GM19468 (cell line): Measurements from ENCODE around the gene MYPN.
"Not testable (repeated sequence)": the region's sequence is repeated elsewhere in the genome, so short reads cannot be mapped to it uniquely, and the experiment has no call there.

Experiments
- ATAC-seq: cut with Tn5 transposase; IDR thresholded peaks from one replicate; pipeline ENCODE4 v1.9.1; 2021; ENCODE audit warnings: mild to moderate bottlenecking, moderate library complexity, moderate number of reproducible peaks; ENCODE audit not compliant: unreplicated experiment; ENCODE audit errors: extremely low read depth

The MYPN gene

DNA sequence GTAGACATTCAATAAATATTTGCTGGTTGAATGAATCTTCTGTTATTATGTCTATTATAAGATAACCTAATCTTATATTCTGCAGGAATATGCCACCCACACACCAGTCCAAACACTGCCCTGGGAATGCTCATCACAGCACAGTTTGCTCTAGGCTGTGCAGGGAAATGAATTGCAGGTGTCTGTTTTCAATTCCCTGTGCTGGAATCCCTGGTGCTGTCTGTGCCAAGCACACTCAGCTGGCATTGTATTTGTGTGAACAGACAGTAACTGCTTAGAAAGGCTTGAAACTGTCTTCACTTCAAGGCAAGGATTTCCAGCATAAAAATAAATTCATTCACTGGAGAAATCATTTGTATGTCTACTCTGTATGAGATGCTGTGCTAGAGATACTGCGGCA is 102.4 kb downstream of the MYPN start:
- no peak for ATAC-seq

GRCh38 chr10:68212721-68213352 is 103.5 kb downstream of the MYPN start:
- no peak for ATAC-seq

GRCh38 chr10:68218786-68219185 is 109.5 kb downstream of the MYPN start:
- ATAC-seq = no peak

GRCh38 chr10:68221196-68221595 is 111.9 kb downstream of the MYPN start:
- no peak for ATAC-seq

DNA sequence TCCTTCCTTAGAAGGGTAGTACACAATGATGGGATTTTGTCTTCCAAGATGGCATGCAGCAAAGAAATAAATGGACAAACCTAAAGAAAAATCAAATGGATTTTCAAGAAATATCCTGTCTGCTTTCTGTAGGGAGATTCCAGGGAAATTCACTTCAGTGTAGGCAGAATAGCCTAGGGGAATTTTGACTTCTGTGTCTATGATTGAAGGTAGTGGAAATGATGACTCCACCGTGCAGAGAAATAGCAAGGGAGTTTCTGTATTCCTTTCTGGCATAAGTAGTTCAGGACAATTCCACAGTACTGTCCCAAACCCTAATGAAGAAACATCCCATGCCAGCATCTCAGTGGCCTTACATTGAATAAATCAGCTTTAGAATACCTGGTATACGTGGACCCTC is 113.1 kb downstream of the MYPN start:
- no peak for ATAC-seq

DNA sequence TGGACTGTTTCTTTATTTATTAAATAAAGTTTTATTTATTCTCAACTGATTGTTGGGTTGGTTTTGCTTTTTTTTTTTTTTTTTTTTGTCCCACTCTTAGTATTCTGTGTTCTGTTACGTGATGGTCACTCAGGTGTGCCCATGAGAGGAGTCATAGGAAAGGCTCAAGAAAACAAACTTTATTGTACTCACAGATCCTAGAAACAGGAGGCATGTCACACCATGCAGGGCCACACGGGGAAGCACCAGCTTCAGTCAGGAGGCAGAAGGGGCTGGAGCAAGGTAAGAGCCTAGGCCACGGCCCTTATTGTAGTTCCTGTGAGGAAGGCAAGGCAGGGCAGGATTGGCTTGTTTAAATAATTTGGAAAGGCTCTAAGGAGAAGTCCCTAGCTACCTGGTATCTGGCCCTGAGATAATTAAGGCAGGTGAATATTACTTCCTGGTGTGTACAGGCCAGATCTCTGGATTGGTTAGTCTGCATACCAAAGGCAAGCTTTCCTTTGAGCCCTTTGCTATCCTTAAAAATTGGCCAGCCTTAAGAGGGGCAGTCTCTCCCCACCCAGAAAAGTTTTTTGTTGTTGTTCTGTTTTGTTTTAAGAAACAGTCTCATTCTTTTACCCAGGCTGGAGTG is 114.4 kb downstream of the MYPN start:
- ATAC-seq = no peak

- no peak for ATAC-seq
Observed at GRCh38 chr10:68224810-68225209, 115.5 kb downstream of the MYPN start.

- no peak for ATAC-seq
Observed at GRCh38 chr10:68230268-68230667, 121.0 kb downstream of the MYPN start.

- ATAC-seq = peak; percentile 90
Observed at GRCh38 chr10:68231106-68231816, 122.0 kb downstream of the MYPN start.

DNA sequence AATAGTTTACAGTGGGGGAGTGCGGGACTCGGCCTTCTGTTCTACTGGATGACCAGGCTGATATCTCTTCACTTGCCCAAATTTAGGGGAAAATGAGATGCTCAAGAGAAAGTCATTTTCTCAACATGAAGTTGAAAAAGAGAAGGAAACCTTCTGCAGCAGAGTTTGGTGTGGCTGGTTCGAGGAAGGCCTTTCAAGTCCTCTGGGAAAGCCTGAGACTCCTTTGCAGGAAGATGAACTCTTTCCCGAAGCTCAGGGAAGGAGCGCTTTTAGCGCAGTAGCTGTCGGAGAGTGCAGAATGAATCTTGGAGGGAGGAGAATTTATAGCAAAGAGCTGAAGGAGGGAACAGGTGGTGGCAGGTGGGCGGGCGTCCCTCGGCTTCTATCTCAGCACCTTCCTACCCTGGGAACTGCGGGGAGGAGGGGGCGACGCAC is 122.5 kb downstream of the MYPN start, which contains the start of gene ATOH7:
Gene ATOH7 (minus strand): TSS at position 297 of the 435 bp plus-strand sequence. CDS start 436 bp downstream, outside the sequence.
- no peak for ATAC-seq

DNA sequence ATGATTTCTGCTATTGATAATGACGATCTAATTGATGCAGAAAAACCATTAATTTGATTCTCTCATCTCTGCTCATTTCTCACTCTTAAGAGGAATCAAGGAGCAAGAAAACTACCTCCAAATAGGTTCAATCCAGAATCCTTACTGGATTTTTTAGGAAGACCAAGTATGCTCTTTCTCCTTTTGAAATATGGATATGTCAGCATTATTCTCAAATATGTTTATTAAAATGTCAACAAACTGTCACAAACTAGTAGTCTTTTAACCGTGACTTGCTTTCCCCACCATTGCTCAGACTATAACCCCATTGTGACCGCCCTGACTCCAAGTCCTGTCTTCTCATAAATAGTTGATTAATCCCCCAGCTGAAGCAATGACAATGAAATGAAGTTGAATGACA is 123.8 kb downstream of the MYPN start:
- no peak for ATAC-seq

- no peak for ATAC-seq
Observed at GRCh38 chr10:68235111-68235510, 125.8 kb downstream of the MYPN start.

- no peak for ATAC-seq
Observed at GRCh38 chr10:68235581-68235980, 126.3 kb downstream of the MYPN start.

DNA sequence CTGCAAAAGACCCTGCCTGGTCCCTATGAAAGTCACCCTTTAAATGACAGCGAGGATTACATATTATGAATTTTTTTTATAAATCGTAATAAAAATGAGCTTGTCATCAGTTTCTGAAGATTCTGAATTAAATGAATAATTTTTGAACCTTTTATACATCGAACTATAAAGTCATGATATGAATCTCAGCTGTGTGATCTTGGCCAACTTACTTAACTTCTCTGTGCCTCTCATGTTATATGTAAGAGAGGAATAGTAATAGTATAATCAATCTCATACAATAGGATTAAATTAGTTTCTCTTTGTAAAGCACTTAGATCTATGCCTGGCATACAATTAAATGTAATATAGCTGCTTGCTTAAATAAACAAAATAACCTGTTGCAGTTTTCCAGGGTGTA is 127.9 kb downstream of the MYPN start:
- no peak for ATAC-seq

DNA sequence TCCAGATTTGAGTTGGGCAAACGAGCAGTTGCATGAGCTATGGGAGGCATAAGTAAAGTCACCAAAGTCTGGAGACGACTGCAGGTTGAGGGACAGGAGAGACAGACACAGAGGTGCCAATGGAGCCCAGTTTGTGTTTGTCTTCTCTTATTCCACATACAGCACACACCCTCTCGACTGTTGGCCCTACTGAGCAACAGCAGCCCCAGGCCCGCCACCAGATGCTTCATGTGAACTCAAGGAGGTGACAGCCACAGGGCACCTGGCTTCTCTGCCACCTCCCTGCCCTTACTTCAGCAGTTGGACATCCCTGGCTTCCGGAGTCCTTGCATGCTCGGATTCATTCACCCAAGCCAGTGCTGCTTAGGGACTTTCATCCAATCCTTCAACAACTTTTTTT is 129.1 kb downstream of the MYPN start:
- no peak for ATAC-seq

- no peak for ATAC-seq
Observed at GRCh38 chr10:68239069-68239468, 129.8 kb downstream of the MYPN start.

DNA sequence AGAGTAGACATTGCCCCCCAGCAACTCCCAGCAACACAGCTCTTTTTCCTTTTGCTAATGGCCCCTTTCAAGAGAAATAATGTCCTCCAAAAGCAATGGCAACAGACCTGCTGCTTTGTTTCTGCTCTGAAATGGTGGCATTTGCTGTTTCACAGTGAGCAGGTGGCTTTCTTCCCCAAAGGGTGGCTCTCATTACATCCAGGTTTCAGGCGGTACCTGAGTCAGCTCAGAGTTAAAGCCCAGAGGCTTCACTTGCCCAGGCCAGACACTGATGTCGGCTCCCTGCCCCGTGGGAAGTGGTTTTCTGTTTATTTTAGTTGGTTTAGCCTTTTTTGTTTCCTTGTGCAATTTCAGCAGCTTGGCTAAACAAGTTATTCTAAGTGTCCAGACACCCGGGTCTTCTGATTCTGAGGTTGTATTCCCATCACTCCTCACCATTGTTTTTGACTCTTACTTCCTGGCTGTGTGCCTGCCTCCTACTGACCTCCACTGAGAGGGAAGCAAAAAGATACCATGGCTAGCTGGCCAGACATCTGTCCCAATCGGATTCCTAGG is 130.4 kb downstream of the MYPN start:
- no peak for ATAC-seq

GRCh38 chr10:68242051-68242450 is 132.8 kb downstream of the MYPN start:
- no peak for ATAC-seq

GRCh38 chr10:68246397-68246796 is 137.1 kb downstream of the MYPN start:
- not testable (repeated sequence) for ATAC-seq

DNA sequence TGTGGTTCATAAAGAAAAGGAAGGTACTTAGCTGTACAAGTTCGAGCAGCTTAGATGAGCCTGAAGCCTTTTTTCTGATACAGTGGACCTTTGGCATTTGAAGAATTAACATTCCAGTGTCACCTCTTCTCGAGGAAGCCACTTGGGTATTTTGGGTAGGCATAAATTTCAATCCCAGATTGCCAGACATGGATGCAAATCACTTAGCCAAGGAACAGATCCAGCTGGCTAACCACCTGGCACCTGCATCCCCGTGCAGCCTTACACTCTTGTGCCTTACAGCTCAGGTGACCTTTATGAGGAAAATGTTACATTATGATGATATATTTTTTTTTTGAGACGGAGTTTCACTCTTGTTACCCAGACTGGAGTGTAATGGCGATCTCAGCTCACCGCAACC is 138.6 kb downstream of the MYPN start:
- ATAC-seq = no peak

GRCh38 chr10:68249297-68249696 is 140.0 kb downstream of the MYPN start:
- ATAC-seq = no peak
